ENCODE data around the gene MROH7.

MROH7 gene

GRCh38 chr1:54709547-54710292, 68.1 kb downstream of the MROH7 start:
- TF ChIP-seq, protein P1, sequence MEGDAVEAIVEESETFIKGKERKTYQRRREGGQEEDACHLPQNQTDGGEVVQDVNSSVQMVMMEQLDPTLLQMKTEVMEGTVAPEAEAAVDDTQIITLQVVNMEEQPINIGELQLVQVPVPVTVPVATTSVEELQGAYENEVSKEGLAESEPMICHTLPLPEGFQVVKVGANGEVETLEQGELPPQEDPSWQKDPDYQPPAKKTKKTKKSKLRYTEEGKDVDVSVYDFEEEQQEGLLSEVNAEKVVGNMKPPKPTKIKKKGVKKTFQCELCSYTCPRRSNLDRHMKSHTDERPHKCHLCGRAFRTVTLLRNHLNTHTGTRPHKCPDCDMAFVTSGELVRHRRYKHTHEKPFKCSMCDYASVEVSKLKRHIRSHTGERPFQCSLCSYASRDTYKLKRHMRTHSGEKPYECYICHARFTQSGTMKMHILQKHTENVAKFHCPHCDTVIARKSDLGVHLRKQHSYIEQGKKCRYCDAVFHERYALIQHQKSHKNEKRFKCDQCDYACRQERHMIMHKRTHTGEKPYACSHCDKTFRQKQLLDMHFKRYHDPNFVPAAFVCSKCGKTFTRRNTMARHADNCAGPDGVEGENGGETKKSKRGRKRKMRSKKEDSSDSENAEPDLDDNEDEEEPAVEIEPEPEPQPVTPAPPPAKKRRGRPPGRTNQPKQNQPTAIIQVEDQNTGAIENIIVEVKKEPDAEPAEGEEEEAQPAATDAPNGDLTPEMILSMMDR (IDR thresholded peaks at IDR 0.05; ENCODE audit: extremely low read depth, missing control alignments) = no peak
- no peak for DNase-seq (ENCODE audit: low spot score)

DNA sequence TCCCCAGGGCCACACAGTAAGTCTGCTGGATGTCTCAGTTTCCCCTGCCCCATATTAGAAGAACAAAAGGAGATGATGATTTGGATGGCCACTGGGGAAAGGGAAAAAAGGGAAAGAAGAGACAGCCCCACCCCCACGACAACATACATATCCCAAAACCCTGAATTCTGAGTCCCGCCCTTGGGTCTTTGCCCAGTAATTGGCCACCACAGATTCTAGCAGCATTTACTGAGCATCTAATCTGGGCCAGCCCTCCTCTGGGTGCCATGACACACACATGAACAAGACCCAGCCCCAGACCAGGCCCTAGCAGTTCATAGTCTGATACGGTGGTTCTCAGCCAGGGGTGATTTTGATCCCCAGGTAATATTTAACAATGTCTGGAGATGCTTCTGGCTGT, 68.8 kb downstream of the MROH7 start:
- TF ChIP-seq, protein P1 (IDR thresholded peaks at IDR 0.05; ENCODE audit: extremely low read depth, missing control alignments) = no peak
- no peak for DNase-seq (ENCODE audit: low spot score)

DNA sequence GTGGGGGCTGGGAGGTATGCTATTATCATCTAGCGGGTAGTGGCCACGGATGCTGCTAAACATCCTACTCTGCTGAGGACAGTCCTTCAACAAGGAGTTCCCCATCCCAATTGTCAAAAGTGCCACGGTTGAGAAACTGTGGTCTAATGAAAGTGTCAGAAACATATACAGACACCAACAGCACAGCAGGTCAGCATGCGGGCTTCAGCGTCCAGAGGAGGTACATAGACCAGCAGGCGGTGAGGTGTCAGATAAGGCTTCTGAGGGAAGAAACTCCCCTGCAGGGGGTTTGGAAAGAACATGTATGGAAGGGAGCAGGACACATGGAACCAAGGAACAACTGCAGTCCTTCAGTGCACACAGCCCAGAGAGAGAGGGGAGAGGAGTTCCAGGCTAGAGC, 69.3 kb downstream of the MROH7 start:
- no peak for DNase-seq (ENCODE audit: low spot score)
- TF ChIP-seq, protein P1 (IDR thresholded peaks at IDR 0.05; ENCODE audit: extremely low read depth, missing control alignments) = no peak

- TF ChIP-seq, protein P1 (IDR thresholded peaks at IDR 0.05; ENCODE audit: extremely low read depth, missing control alignments) = no peak
- no peak for DNase-seq (ENCODE audit: low spot score)
Observed at GRCh38 chr1:54711536-54711935, 70.0 kb downstream of the MROH7 start.

DNA sequence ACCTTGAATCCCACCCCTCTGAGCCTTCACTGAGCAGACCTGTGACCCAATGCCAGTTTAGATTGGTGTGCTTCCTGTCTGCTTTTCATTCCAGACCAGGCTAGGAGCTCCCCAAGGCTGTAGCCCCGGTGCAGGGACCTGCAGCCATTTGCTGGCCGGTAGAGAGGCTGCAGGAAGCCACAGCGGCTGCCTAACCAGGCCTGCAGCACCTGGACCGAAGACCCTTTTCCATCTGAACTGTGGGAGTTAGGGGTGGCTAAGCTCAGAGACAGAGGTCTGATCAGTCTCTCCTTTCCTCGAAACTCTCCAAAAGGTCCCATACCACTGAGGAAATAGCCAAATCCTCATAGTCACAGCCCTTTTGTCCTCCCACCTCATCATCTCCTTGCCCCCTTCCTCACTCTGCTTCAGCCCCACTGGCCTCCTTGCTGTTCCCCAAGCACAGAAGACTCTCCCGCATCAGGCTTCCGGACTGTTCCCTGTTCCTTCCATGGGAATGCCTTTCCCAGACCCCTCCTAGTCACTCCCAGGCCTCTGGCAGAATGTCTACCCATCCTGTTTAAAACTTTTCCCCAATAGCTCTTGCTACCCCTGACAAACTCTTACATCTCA, 73.4 kb downstream of the MROH7 start:
- DNase-seq (ENCODE audit: low spot score) = no peak
- TF ChIP-seq, protein P1 (IDR thresholded peaks at IDR 0.05; ENCODE audit: extremely low read depth, missing control alignments) = no peak

GRCh38 chr1:54715493-54716298, 74.1 kb downstream of the MROH7 start, which contains the start of gene TTC4:
TSS of gene TTC4 (plus strand) at chr1:54715861. CDS start at chr1:54715909, 48 bp downstream.
- DNase-seq (ENCODE audit: low spot score) = peak; percentile 92
- TF ChIP-seq, protein P1 (IDR thresholded peaks at IDR 0.05; ENCODE audit: extremely low read depth, missing control alignments) = no peak
